Tibial nerve (tissue), 4 donors: ENCODE results near the gene CDS2.

Source experiments
- CTCF ChIP-seq, 5 experiments: fragments of 200-600 bp in 3 of 5; fragments of 450-650 bp in 2 of 5; sonication (generic) in 3 of 5; IDR thresholded peaks; one replicate each; pipeline ENCODE4 v1.5.1; 2016 to 2019; ENCODE audit warnings: antibody characterized with exemption in 5 of 5, mild to moderate bottlenecking in 3 of 5, moderate library complexity in 2 of 5
- EP300 ChIP-seq, 2 donors: sonication (generic); formaldehyde crosslinking; IDR thresholded peaks; one replicate each; pipeline ENCODE4 v1.6.1; 2017; ENCODE audit warnings: antibody characterized with exemption in 2 of 2, mild to moderate bottlenecking in 1 of 2
- POLR2A ChIP-seq, 2 donors: fragments of 450-650 bp; IDR thresholded peaks; one replicate each; pipeline ENCODE4 v1.6.1; 2017; ENCODE audit warnings: antibody characterized with exemption in 2 of 2, mild to moderate bottlenecking in 2 of 2, moderate library complexity in 2 of 2

GRCh38 chr20:5091902-5092301 is 34.9 kb upstream of the CDS2 start:
- TF ChIP-seq CTCF (IDR thresholded peaks at IDR 0.05) (no peak), POLR2A (IDR thresholded peaks at IDR 0.05) (no peak), EP300 (IDR thresholded peaks at IDR 0.05) (no peak)
